Measurements from ENCODE around the gene SCGB3A2.

SCGB3A2 gene

GRCh38 chr5:147892696-147893296 is 14.3 kb downstream of the SCGB3A2 start:
- no peak for TF ChIP-seq CTCF (IDR thresholded peaks at IDR 0.05; ENCODE audit: low read depth, low read length, missing control alignments)
- no peak overlapping the region for H3K4me3 ChIP-seq (ENCODE audit: low read depth, low read length)
- no peak for DNase-seq (ENCODE audit: low read depth)

- TF ChIP-seq CTCF (IDR thresholded peaks at IDR 0.05; ENCODE audit: low read depth, low read length, missing control alignments): no peak
- DNase-seq (ENCODE audit: low read depth): no peak
- H3K4me3 ChIP-seq (ENCODE audit: low read depth, low read length): no peak overlapping the region
Measured at GRCh38 chr5:147893820-147894219, 15.3 kb downstream of the SCGB3A2 start.

GRCh38 chr5:147895864-147896263 is 17.4 kb downstream of the SCGB3A2 start:
- no peak for TF ChIP-seq CTCF (IDR thresholded peaks at IDR 0.05; ENCODE audit: low read depth, low read length, missing control alignments)
- no peak for DNase-seq (ENCODE audit: low read depth)
- no peak overlapping the region for H3K4me3 ChIP-seq (ENCODE audit: low read depth, low read length)

- TF ChIP-seq CTCF (IDR thresholded peaks at IDR 0.05; ENCODE audit: low read depth, low read length, missing control alignments): no peak
- DNase-seq (ENCODE audit: low read depth): no peak
- H3K4me3 ChIP-seq (ENCODE audit: low read depth, low read length): no peak overlapping the region
Measured at GRCh38 chr5:147898875-147899401, 20.4 kb downstream of the SCGB3A2 start.

- no peak for TF ChIP-seq CTCF (IDR thresholded peaks at IDR 0.05; ENCODE audit: low read depth, low read length, missing control alignments)
- no peak for DNase-seq (ENCODE audit: low read depth)
- H3K4me3 ChIP-seq (ENCODE audit: low read depth, low read length): no peak overlapping the region
Measured at GRCh38 chr5:147901599-147902039, 23.1 kb downstream of the SCGB3A2 start.

GRCh38 chr5:147902609-147903115 is 24.2 kb downstream of the SCGB3A2 start:
- DNase-seq (ENCODE audit: low read depth): no peak
- H3K4me3 ChIP-seq (ENCODE audit: low read depth, low read length): no peak overlapping the region
- TF ChIP-seq CTCF (IDR thresholded peaks at IDR 0.05; ENCODE audit: low read depth, low read length, missing control alignments): no peak

GRCh38 chr5:147904110-147904509 is 25.6 kb downstream of the SCGB3A2 start:
- no peak for DNase-seq (ENCODE audit: low read depth)
- no peak for TF ChIP-seq CTCF (IDR thresholded peaks at IDR 0.05; ENCODE audit: low read depth, low read length, missing control alignments)
- no peak overlapping the region for H3K4me3 ChIP-seq (ENCODE audit: low read depth, low read length)

All from GM12864 (cell line).